Neural crest cell (in vitro differentiated cells): ENCODE measurements around the gene CACNA2D1. TPM values are rescaled to one million over a fixed set of nuclear protein-coding genes. Genes with fewer than 3 reads are reported as not detected.

ENCODE experiments used
- DNase-seq: peaks from one replicate; pipeline ENCODE4 v3.0.0; 2021; ENCODE audit warnings: low read depth, mixed read lengths, low spot score
- H3K27ac Mint-ChIP-seq: one replicate; pipeline ENCODE4 v1.8.0; 2021; ENCODE audit warnings: mild to moderate bottlenecking, mixed read lengths; ENCODE audit not compliant: unreplicated experiment
- H3K27me3 Mint-ChIP-seq: 2 replicates; pipeline ENCODE4 v1.8.0; 2021; ENCODE audit warnings: low read depth, mild to moderate bottlenecking, mixed read lengths
- H3K36me3 Mint-ChIP-seq: 2 replicates; pipeline ENCODE4 v1.8.0; 2021; ENCODE audit warnings: low read depth, mild to moderate bottlenecking, mixed read lengths
- H3K4me1 Mint-ChIP-seq: 2 replicates; pipeline ENCODE4 v1.8.0; 2021; ENCODE audit warnings: mixed read lengths
- H3K4me3 Mint-ChIP-seq: one replicate; pipeline ENCODE4 v1.8.0; 2021; ENCODE audit warnings: mild to moderate bottlenecking, mixed read lengths
- H3K9me3 Mint-ChIP-seq: 2 replicates; pipeline ENCODE4 v1.8.0; 2021; ENCODE audit warnings: mixed read lengths
- CTCF ChIP-seq: fragments of 200-600 bp; sonication (generic); conservative IDR thresholded peaks from 2 replicates; pipeline ENCODE4 v1.5.0; 2021; ENCODE audit warnings: antibody characterized with exemption, mild to moderate bottlenecking
- total RNA-seq: library from RNA; stranded (reverse); gene quantifications from 2 replicates; pipeline ENCODE4 v1.2.1, GENCODE V29; 2021

CACNA2D1 gene
- total RNA-seq, 1 donor from 2014 or later, result 4.5 TPM

- Mint-ChIP-seq H3K9me3 (no peaks in the 10 kb centered on the region), H3K4me1 (no peaks in the 10 kb centered on the region), H3K4me3 (no peak overlapping the region), H3K27ac (no peak overlapping the region), H3K36me3 (no peaks in the 10 kb centered on the region), H3K27me3 (no peaks in the 10 kb centered on the region)
- no peak for TF ChIP-seq CTCF
- no peak for DNase-seq
These were observed 138.1 kb downstream of the CACNA2D1 start for GRCh38 chr7:82305347-82306005.

- Mint-ChIP-seq H3K27ac (no peak overlapping the region), H3K4me1 (no peaks in the 10 kb centered on the region), H3K9me3 (peaks cover 3% of the 10 kb centered on the region), H3K36me3 (peaks cover 3% of the 10 kb centered on the region), H3K4me3 (no peak overlapping the region), H3K27me3 (no peaks in the 10 kb centered on the region)
- TF ChIP-seq CTCF, result no peak
- no peak for DNase-seq
These were observed 148.7 kb downstream of the CACNA2D1 start for GRCh38 chr7:82294865-82295264.

GRCh38 chr7:82294382-82294784, 149.2 kb downstream of the CACNA2D1 start:
- DNase-seq, result no peak
- Mint-ChIP-seq H3K9me3 (peaks cover 3% of the 10 kb centered on the region), H3K27me3 (no peaks in the 10 kb centered on the region), H3K27ac (no peak overlapping the region), H3K4me3 (no peak overlapping the region), H3K4me1 (peaks cover 3% of the 10 kb centered on the region), H3K36me3 (peaks cover 3% of the 10 kb centered on the region)
- no peak for TF ChIP-seq CTCF

- Mint-ChIP-seq H3K9me3 (peaks cover 3% of the 10 kb centered on the region), H3K4me3 (no peak overlapping the region), H3K27me3 (no peaks in the 10 kb centered on the region), H3K27ac (no peak overlapping the region), H3K4me1 (peaks cover 12% of the 10 kb centered on the region), H3K36me3 (peaks cover 3% of the 10 kb centered on the region)
- DNase-seq, result no peak
- no peak for TF ChIP-seq CTCF
These were observed 150.1 kb downstream of the CACNA2D1 start for GRCh38 chr7:82293467-82293866.

- H3K27me3 Mint-ChIP-seq, result no peaks in the 10 kb centered on the region
- no peak overlapping the region for H3K4me3 Mint-ChIP-seq
- H3K27ac Mint-ChIP-seq, result no peak overlapping the region
- TF ChIP-seq CTCF, result no peak
- no peak for DNase-seq
- peaks cover 20% of the 10 kb centered on the region for H3K4me1 Mint-ChIP-seq
- H3K9me3 Mint-ChIP-seq, result peaks cover 3% of the 10 kb centered on the region
- H3K36me3 Mint-ChIP-seq, result peaks cover 3% of the 10 kb centered on the region
These were observed 151.6 kb downstream of the CACNA2D1 start for GRCh38 chr7:82291931-82292330.
